Measurements from ENCODE around the gene UBQLN4.
A peak's percentile ranks its signal among the peaks of the same experiment; 100 is the strongest.

The UBQLN4 gene

DNA sequence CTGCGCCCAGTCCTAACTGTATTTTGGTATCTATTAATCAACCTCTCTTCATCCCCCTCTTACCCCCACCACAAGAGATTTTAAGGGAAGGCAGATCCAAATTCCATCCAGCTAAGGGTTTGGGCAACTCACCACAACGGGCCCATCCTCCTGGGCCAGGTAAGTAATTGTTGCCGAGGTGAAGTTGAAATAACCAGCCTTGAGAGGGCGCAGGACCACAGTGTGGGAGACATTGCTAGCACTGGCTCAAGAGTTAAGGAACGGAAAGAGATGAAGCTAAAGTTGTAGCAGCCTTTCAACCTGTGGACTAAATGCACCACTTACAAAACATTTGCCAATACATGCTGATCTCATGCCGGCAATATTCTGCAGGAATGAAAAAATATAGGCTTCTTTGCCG lies 38.8 kb downstream of the UBQLN4 start:
- no peak for DNase-seq (ENCODE audit: low spot score)

DNA sequence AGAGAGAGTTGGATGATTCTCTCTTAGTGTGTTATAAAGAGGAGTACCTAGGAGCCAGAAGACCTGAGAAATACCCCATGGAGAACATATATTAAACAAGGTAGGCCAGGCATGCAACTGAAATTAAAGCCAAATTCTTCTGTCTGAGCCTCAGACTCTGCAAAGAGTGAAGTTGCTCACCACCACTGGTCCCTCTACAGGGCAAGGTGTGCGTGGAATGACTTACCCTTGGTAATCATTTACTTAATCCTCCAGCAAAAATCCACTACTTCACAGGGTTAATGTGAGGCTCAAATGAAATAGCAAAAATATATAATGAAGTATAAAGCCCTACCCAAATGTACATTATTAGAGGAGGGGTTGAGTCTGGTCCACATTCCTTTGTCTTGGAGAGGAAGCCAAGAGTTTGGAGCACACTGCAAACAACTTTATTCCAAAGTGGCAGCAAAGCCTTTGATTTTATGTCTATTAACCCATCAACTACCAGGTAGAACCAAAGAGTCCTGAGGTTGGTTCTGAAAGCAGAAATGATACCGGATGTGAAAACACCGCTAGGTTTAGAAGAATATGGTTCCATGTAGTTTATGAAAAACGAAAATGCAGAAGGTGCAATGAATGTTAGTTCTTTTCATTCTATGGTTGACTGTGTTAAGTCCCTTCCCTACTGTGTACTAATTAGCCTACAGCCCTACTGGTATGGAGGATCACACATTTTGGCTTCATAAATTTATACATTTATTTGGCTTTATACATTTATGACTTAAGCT lies 41.4 kb downstream of the UBQLN4 start:
- no peak for DNase-seq (ENCODE audit: low spot score)

DNA sequence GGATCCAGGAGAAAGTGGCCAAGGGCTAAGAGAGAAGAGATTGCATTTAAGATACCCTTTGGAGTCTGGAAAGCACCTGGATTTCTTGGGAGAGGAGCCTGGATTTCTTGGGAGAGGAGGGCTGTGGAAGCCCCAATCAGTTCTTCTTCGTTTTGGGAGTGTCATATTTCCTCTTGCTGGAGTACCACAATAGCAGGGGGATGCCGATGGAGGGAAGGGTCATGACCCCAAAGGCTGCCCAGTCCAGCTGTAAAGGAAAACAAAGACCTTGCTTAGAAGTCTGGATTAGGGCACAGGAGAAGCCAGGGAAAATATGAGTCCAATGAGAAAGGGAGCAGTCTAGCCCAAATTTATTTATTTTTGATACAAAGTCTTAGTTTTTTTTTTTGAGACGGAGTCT lies 44.2 kb downstream of the UBQLN4 start:
- DNase-seq (ENCODE audit: low spot score) = no peak

DNA sequence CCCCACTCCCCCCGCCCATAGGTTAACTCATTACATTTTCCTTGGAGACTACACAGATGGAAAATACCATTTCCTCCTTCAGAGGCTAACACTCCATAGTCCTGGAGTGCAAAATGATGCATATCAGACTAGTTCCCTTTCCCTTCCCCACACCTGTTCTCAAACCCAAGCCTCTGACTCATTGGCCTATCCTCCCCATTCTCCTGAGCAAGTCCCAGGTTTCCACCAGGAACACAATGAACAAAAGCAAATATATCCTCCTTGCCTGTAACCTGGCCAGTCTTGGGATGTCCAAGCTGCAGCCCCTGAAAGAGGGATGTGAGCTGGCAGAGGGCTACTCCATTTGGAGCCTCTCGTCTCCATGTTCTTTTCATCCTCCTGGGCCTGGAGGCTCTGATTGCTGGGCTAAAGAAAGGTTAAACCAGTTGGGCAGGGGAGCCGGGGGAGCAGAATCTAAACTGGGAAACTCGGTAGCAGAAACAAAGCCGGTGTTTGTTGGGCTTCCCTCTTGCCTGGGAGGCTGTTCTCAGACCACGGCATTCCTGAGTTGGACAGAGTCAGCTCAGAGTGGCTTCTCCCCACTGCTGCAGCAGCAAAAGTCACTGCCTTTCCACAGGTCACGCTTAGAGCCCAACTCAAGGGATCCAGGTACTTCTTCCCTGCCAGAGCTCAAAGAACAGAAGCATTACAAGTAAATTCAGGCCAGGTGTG lies 46.8 kb downstream of the UBQLN4 start:
- no peak for DNase-seq (ENCODE audit: low spot score)

DNA sequence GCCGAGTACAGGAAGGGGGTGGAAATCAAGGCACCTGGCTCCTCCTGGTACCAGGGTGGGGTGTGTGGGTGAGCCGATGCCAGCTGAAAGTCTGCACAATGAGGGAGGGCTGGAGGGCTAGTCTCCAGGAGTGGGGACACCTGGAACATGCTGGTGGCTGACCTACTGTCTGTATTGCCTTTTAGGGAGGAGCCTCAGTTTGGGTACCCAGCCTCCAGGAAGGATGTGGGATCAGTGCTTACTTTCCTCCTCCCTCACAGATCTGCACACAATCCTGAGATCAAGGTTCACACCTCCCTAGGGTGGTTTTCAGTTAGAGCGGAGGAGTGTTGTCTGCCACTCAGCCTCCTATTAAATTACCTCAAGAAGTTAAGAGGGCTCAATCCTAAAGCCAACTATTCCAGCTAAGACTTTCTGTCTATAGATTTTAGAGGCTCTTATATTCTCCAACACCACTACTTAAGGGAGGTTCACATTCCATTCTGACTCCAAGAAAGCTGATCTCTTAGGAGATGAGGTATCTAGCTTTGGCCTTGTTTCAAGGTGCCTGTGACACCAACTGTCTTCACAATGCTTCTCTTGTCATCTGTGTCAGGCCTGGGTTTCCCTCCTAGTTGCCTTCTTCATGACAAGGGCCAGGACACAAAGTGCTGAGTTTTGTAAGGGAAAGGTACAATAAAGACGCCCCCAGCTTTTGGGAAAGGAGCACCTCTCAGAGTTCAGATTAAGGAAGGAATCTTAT lies 48.6 kb downstream of the UBQLN4 start:
- DNase-seq (ENCODE audit: low spot score) = no peak

DNA sequence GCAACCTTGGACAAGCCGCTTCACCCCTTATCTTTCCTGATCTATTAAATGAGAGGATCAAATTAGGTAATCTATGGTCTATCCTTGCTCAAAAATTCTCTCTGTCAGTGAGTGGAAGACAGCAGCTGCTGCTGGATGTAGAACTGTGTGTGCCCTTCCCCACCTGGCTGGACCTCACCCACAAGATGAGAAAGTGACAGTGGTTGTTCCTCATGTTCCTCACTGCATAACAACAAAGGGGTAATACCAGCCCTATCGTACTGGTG lies 49.7 kb downstream of the UBQLN4 start:
- no peak for DNase-seq (ENCODE audit: low spot score)

DNA sequence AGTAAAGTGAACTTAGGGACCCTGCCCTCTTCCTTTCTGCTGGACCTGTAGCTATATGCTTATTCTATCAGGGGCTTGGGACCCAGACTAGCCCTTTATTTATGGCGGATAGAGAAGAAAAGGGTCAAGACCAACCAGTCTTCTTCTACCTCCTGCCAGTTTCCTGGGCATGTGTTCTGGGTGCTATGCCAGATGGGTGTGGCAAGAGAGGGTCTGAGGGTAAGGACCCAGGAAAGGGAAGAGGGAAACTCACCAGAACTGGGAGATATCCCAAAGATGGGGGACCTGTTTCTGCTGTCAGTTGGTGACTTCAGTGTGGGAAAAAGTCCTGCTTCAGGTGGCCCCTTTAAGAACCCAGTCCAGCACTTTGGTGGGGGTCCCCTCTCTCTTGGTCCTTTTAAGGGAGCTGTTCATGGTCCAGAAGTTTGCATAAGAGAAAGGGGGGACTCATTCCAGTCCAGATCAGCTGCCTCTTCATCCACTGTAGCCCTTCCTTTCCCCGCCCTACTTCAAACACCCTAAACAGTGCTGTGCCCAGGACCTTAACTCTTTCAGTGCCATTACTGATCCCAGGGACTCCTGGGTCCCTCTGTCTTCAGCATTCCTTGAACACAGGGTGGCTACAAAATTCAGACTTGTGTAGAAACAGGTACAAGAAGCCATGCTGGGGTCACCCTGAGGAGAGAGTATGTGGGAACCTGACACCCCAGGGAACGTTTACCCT lies 51.2 kb downstream of the UBQLN4 start:
- DNase-seq (ENCODE audit: low spot score) = no peak

DNA sequence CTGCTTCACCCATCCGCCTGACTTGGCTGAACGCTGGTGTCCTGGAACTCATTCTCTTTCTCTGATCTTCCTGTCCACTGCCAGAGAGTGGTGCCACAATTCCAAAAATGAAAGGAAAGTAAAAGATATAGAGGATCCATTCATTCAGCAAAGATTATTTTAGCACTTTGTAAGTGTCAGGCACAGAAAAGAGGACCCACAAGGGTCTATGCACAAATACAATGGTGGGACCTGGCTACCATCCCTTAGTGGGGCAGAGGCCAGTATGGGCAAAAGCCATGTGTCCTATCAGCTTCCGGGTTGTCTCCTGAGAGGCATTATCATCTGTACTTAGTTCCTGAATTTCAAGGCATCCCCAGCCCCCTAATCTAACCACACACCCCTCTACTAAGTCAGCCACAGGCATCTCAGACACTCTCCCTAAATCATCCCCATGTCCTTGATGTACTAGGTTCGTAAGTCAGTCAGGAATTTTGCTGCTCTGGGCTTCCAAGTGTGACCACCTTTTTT lies 51.9 kb downstream of the UBQLN4 start:
- no peak for DNase-seq (ENCODE audit: low spot score)

DNA sequence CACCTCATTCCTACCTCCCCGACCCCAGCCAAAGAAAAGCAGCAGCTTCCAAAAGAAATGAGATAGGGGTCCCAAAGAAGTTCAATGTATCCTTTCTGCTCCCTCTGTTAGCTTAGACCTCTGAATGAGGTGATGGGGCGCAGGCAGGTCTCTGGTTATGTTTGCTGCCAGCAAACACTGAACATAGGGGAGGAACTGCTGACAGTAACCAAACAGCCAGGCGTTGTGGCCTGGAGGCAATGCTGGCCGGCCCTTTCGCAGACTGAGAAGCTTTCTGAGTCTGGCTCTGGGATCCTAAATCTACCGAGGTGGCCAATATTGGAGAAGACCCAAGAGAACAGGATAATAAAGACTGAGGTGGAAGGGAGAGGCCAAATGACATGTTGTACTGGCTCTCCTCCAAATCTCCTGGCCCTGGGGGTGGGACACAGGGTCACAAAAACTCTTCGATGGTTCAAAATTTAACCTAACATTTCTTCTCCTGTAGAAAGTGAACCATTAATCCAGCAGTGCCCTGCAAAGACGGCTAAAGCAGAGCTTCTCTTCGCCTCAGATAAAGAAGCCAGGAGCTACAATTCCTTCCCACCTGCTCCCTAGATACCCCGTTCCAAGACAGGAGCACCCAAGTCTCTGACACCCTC lies 52.5 kb downstream of the UBQLN4 start:
- DNase-seq (ENCODE audit: low spot score) = no peak

DNA sequence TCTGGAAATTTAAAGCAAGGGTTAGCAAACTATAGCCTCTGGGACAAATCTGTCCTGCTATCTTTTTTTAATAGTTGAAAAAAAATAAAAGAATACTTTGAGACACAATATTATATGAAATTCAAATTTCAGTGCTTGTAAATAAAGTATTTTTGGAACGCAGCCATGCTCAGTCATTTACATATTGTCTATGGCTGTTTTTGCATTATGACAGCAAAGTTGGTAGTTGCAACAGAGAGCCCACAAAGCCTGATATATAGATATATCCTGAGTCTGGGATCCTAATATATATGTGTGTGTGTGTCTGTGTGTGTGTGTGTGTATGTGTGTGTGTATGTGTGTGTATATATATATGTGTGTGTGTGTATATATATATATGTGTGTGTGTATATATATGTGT lies 53.6 kb downstream of the UBQLN4 start:
- DNase-seq (ENCODE audit: low spot score) = no peak

DNA sequence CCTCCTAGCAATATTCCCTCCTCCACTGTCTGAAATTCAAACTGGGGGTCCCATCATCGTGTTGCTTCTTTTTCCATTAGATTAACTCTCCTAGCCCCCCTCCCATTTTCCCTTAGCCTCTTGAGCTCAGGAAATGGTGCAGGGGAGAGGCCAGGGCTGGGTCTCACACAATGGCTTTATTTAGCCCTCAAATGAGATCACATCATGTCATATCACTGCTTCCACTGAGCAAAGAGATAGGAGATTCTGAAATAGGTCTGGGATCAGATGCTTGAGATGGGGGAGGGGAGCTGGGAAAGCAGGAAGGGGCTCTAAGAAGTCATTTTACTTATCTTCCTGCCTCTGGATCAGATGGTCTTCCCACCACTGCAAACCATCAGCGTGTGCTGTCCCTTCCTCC lies 57.4 kb downstream of the UBQLN4 start:
- DNase-seq (ENCODE audit: low spot score) = no peak

DNA sequence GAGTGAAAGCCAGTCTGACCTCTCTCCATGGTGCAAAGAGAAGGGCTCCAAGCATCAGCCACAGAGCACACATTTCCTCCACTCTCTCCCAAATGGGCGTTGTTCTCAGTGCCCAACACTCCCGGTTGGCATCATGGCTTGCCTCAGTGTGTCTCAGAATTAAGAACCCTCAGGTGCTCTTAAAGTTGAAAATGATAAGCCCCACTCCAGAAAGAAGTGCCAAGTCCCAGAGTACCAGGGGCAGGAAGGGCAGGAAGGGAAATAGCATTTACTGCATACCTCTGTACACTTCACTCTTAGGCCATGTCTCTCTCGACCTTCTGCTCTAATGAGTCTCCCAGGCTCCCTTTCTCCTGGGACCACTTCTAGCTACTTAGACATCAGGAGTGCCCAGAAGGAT lies 60.0 kb downstream of the UBQLN4 start:
- DNase-seq (ENCODE audit: low spot score) = no peak

DNA sequence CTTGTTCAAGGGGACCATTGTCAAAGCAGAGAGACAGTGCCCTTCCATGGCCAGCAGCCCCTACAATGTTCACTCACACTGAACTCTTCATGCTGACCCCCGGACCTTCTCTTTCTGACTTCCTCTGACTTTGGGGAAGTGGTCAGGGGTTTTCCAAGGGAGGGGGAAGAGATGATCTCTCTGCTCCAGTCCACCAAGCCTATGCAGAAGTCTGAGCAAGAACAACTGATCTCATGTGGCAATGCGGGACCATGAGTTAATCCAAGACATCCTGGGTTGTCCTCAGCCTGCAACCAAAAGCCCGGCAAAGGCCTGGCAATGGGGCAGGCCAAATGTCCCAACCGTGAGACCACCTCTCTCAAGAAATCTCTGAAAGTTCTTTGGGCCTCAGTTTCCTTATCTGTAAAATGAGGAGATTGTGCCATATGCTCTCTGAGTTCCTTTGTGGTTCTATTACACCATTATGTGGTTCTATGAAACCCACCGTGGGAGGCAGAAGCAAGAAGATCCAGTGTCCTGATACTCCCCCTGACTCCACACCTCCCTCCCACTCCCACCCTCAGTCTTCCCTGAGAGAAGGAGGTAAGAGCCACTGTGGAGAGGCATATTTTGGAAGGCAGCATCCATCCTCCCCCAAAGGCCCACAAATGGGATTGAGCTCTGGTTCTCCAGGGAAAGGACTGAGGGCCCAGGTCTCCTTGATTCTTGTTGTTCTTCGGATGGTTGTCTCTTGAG lies 63.4 kb downstream of the UBQLN4 start:
- DNase-seq (ENCODE audit: low spot score) = no peak

DNA sequence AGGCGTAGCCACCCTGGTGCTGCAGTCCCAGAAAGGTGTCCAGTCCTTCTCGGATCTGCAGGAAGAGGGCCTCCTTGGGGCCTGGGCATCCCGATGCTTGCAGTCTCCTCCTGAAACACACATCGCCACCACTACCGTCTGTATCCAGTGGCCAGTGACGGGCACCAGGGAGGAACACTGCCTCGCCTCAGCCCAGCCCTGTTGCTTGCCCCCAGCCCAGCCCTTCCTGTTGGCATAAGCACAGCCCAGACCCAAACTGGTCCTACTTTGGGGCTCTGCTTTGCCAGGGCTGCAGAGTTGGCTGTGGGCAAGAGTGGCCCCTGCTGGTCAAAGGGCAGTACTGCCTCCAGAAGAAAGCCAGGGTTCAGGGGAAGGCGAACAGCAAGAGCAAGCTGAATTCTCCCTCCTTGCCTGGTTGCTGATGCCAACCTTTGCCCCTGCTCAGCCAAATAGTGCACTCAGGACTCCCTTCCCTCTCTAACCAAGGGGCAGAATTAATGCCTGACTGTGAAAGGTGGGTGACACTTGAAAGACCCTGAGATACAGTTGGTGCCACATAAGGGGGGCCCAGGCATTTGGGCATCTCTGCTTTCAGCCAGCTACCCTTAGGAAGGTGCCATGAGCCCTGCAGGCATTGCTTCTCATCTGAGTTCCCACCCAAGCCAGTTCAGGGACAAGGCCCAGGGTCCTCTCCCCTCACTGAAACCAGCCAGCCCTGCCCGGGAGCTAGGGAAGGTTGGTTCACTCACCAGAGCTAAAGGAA lies 64.2 kb downstream of the UBQLN4 start:
- peak; percentile 67 for DNase-seq (ENCODE audit: low spot score)
